ENCODE results near the gene ATRX.
"Not testable (repeated sequence)": the region's sequence is repeated elsewhere in the genome, so short reads cannot be mapped to it uniquely, and the experiment has no call there.

Gene ATRX

GRCh38 chrX:77726095-77726494 lies 59.9 kb downstream of the ATRX start:
- DNase-seq: not testable (repeated sequence)

DNA sequence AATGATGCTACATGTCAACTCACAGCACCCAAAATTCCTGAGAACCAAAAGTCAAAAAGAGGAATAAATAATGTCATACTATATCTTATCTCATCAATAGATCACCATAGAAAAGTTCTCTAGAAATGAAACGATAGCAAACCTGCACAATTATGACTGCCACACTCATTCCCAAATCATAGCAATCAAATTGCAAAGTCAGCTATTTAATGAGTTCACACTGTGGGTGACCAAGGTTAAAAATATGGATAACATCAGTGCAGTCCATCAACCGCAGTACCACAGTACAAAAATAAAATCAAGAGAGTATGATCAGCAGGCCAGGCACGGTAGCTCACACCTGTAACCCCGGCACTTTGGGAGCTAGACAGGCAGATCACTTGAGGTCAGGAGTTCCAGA lies 62.3 kb downstream of the ATRX start:
- no peak for DNase-seq

GRCh38 chrX:77719388-77719787 lies 66.6 kb downstream of the ATRX start:
- no peak for DNase-seq

DNA sequence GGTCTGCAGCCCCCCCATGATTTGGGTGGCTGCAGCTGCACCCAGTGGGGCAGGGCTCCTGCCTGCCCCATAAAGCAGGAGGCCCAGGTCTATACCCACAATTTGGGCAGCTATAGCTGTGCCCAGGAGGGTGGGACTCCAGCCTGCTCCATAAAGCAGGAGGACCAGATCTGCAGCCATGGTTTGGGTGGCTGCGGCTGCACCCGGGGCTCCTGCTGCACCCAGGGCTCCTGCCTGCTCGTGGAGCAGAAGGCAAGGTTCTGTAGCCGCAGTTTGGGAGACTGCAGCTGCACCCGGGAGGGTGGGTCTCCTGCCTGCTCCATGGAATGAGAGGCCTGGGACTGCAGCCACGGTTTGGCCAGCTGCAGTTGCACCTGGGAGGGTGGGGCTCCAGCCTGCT lies 81.1 kb downstream of the ATRX start:
- DNase-seq: no peak

GRCh38 chrX:77698242-77698641 lies 87.8 kb downstream of the ATRX start:
- DNase-seq: no peak

DNA sequence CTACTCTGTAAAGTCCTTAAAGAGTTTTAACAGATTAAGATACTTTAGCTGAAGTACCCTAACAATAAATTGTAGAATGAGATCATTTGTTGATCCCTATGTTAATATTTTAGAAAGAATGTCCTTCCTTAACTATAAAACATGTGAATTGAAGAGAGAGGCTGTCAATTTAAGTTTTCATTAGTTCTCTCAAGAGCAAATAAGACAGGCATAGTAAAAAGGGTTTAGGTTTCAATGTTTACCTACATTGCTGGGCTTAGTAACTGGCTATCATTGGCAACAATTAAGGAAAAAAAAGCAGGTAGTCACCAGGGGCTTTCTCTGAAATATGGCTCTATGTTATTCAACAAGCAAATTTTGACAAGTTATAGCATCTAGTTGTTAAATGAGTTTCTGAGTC lies 91.5 kb downstream of the ATRX start:
- no peak for DNase-seq

DNA sequence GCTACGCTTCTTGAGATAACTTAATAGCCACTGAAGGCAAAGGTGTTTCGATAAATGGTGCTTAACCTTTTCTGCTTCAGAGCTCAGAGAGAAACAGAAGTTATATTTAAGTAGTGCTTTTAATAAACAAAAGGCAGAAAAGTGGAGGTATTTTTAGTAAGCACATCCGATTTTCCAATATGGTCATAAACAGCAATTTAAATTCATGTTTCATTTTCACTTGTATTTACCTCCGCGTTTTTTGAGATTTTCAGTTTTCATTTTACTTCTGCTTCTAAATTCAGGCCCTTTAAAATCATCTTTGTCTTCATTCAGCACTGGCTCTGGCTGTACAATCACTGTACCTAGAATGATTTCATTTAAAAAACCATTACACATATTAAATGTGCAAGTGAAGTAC lies 92.4 kb downstream of the ATRX start:
- no peak for DNase-seq

DNA sequence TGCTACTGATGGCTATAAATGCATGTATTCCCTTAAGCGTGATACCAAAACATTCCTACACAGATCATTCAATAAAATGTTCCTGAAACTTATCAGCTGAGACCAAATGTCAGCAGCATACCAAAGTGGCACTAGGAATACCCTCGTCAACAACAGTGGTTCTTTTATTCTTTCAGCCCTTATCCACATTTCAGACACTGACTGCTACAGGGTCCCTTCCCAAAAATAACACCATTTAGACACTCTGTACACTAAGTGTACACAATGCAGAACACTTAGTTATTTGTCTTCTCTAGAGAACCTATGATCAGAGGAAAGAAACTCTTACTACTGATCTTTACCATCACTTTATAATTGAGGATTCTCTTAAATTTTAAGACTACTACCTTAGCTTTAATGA lies 94.1 kb downstream of the ATRX start:
- DNase-seq: no peak

GRCh38 chrX:77689376-77689775 lies 96.6 kb downstream of the ATRX start:
- DNase-seq: no peak

GRCh38 chrX:77685683-77686082 lies 100.3 kb downstream of the ATRX start:
- not testable (repeated sequence) for DNase-seq

DNA sequence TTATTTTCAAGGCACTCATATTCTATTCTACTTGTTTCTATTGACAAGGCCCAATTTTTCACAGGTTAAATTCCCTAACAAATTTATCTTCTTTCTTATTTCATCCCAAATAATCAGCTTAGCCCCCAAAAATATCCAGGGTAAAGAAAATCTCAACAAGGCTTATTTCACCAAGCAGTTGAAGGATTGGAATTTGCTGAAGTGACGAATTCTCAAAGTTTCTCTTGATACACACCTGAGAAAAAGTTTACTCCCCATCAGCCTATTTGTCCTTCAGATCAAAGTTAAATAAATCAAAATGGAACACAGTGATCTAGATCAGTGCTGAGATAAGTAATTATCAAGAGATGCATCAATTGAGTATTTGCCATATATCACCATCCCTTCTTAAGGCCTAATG lies 106.9 kb downstream of the ATRX start:
- no peak for DNase-seq

DNA sequence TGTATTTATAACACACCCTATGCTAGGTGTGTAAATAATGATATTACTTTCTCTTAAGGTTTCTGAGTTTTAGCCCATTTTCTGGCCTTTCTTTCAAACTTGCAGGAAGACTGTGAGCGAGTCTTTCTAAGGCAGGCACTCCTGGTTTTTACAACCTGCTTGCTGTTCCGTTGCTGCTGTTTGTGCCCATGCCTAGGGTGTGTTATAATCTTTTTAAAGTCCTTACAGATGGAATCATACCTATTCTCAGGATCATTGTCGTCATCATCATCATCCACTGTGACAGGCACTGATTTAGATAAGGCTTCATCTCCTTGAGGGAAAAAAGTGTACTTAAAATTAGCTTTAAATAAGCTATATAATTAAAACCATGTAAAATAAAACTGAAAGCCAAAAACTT lies 110.0 kb downstream of the ATRX start:
- no peak for DNase-seq

DNA sequence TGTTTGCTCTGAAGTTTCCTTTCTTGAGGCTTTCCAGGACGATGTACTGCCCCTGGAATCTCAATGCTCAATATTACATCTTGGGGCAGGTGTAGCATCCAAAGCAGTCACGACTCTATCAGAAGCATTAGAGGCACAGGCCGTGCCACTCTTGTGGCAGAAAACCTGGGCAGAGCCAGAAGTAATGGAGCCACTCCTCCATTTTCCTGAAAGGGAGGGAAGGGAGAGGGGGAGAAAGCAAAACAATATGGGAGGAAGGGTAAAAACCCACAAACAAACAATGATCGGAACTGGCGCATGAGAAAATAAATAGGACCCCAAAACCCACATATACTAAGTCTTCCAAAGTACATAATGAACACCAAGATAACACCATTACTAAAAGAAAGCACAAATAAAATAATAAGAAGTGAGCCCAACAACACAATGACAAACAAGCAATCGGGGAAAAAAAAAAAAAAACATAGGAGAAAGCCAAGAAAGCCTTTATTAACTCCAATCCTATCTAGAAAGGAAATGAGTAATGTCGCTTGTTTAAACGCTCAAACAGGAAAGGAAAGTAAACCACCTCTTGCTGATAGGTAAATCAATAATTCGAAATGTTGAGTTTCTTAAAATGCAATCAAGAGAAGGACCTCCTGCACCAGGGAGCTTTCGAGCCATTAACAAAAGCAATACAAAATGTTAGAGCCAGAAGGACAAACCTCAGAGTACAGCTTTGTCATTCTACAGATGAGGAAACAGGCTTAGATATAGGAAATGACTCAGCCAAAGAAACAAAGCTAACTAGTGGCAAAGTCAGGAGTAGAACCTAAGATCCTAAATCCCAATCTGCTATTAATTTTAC lies 117.4 kb downstream of the ATRX start:
- no peak for DNase-seq

GRCh38 chrX:77658886-77659285 lies 127.1 kb downstream of the ATRX start:
- DNase-seq: no peak

DNA sequence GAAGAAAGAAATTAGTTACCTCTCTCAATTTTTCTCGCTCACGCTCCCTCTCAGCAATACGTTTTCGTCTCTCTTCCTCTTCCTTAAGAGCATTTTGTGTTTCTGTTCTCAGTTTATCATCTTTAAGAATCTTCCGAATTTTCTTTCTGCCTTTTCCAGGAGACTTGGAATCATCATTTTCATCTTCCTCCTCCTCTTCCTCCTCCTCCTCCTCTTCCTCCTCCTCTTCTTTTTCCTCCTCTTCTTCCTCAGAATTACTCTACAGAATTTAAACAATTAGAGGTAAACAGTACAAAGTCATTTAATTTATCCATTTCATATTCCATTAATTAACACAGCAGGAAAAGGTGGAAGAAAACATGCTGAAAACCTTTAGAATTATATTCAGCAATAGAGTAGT lies 133.9 kb downstream of the ATRX start:
- no peak for DNase-seq

DNA sequence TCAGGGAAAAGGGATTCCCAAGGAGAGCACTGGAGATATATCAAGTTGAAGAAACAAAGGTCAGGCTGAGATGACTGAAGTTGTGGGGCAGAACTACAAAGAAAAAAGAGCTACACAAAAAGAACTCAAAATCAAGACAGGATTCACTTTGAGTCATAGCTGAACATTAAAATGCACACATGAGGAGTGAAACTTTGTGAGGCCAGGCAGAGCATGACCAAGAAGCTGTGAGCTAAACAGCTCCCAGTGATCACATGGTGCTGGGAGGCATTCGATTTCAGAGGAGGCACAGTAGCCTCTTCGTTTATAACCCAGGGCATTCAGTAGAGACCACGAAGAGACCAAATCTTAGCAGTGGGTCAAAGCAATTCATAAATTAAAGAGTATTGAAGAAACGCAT lies 145.3 kb downstream of the ATRX start:
- DNase-seq: no peak

DNA sequence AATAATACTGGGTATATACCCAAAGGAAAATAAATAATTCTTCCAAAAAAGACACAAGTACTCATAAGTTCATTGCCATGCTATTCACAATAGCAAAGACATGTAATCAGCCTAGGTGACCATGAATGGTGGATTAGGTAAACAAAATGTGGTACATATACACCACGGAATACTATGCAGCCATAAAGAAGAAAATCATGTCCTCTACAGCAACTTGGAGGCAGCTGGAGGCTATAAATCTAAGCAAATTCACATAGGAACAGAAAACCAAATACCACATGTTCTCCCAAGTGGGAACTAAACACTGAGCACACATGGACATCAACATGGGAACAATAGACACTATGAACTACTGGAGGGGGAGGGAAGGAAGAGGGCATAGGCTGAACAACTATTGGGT lies 146.2 kb downstream of the ATRX start:
- DNase-seq: no peak

DNA sequence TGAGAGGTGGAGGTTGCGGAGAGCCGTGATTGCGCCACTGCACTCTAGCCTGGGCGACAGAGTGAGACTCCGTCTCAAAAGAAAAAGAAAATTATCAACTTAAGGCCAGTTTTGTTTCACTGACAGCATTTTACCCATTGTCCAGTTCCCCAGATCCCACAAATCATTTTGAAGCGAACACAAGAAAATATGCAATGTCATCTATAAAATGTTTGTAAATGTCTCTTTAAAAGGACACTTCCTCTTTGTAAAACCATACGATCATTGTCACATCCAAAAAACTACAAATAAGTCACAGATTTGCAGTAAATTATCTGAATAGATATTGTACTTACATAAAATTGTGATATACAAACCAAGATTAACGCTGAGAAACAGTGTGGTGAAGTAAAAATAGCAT lies 147.6 kb downstream of the ATRX start:
- no peak for DNase-seq

DNA sequence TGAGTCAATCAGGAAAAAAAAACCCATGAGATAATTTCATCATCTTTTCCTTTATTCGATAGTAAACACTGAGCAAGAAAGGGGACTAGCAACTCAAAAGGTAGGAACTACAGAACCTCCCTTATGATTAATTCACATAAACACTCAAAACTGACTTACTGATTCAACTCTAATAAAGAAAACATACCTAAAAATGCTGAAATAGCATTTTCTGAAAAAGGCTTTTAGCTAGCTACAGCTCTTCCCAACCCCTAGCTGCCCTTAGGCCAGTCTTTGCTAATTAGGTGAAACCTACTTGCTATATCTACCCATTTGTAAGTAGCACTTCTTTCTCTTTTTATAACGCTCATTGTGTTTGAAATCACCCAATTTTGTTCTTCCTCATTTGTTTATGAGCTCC lies 150.6 kb downstream of the ATRX start:
- DNase-seq: no peak

- DNase-seq: no peak
Observed at GRCh38 chrX:77628294-77629025, 157.6 kb downstream of the ATRX start.

GRCh38 chrX:77622672-77623071 lies 163.3 kb downstream of the ATRX start:
- DNase-seq: no peak

- no peak for DNase-seq
Observed at GRCh38 chrX:77622233-77622632, 163.8 kb downstream of the ATRX start.

DNA sequence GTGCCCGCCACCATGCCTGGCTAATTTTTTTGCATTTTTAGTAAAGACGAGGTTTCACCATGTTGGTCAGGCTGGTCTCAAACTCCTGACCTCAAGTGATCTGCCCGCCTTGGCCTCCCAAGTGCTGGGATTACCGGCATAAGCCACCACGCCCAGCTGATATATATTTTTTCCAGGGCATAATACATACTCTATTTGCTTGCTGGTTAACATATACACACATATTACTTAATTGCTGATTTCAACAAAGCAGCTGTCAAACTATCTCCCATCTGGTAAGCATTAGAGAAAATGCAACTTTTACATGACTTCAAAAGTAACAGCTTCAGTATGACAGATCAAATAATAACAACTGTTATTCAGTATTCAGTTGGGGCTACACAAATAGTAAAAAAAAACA lies 164.6 kb downstream of the ATRX start:
- not testable (repeated sequence) for DNase-seq

DNA sequence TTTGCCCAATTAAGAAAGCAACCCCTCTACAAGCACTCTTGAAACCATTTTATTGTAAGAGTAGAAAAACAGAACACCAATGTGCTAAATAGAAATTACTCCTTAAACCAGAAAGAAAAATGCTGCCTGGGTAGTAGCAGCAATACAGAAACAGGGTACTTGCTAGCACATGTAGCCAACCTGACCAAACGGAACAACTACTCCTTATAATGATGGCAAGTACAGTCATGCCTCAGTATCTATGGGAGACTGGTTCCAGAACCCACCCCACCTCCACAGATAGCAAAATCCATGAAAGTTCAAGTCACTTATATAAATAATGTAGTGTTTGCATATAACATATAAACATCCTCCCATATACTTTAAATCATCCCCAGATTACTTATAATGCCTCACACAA lies 168.8 kb downstream of the ATRX start:
- no peak for DNase-seq

Measured in activated naive CD4-positive, alpha-beta T cell (primary cell).